Measurements from ENCODE around the gene GAA. TPM values are rescaled to one million over a fixed set of nuclear protein-coding genes. Genes with fewer than 3 reads are reported as not detected.

GAA gene
- total and polyA plus RNA-seq, 2 of the 13 experiments (the other 11 are each of a cell fraction or from before 2014, with no cell fraction given): 21.6 to 36.4 TPM

GRCh38 chr17:80096561-80097021, 4.8 kb upstream of the GAA start:
- H3K4me1 ChIP-seq (ENCODE audit: insufficient read depth, low read length): peaks cover 42% of the 10 kb centered on the region
- H3K4me2 ChIP-seq (ENCODE audit: low read depth, low read length): no peak overlapping the region
- no peaks in the 10 kb centered on the region for H3K9me3 ChIP-seq (ENCODE audit: low read length)
- intact Hi-C loops (cut with micrococcal nuclease; ENCODE audit: unreplicated experiment): no loop called here
- H3K4me3 ChIP-seq (replicated peaks in 1 of 3; ENCODE audit: insufficient read depth in 1 of 3, low read depth in 2 of 3, low read length in 3 of 3): no peak overlapping the region
- ChIA-PET CTCF (ENCODE audit: low intra/inter-chr PET ratio, low total read pairs) (no interaction called here), POLR2A (no interaction called here)
- H3K27me3 ChIP-seq (ENCODE audit: control insufficient read depth in 1 of 2, insufficient read depth in 2 of 2, low read length in 2 of 2): peaks cover 5 to 50% of the 10 kb centered on the region in 2 experiments; a peak in 4 of 5 replicates
- BruUV-seq (replicated peaks): no TSS peak
- in situ Hi-C loops (cut with HindIII; ENCODE audit: extremely low pct_ligation_motif_present, low pct_unique_long_range_greater_than_20kb): no loop called here
- TF ChIP-seq LBX2 (CRISPR knock-in tag; IDR thresholded peaks at IDR 0.05; ENCODE audit: borderline replicate concordance): no peak
- TF ChIP-seq DNMT1 (CRISPR knock-in tag; IDR thresholded peaks at IDR 0.05): no peak
- no peak for TF ChIP-seq HDAC6 (IDR thresholded peaks at IDR 0.05; ENCODE audit: low read depth, low read length)
- no peak for TF ChIP-seq RAD51 (IDR thresholded peaks at IDR 0.05; ENCODE audit: borderline replicate concordance)
- no peak for TF ChIP-seq HOXA7 (CRISPR knock-in tag; IDR thresholded peaks at IDR 0.05)
- TF ChIP-seq RARG (CRISPR knock-in tag; IDR thresholded peaks at IDR 0.05; ENCODE audit: low read depth): no peak
- TF ChIP-seq NFAT5 (CRISPR knock-in tag; IDR thresholded peaks at IDR 0.05): no peak
- TF ChIP-seq ZNF768 (CRISPR knock-in tag; IDR thresholded peaks at IDR 0.05): no peak
- no peak for TF ChIP-seq SNAI1 (CRISPR knock-in tag; IDR thresholded peaks at IDR 0.05; ENCODE audit: borderline replicate concordance)
- no peak for TF ChIP-seq JUN (CRISPR knock-in tag; IDR thresholded peaks at IDR 0.05)
- TF ChIP-seq PBX3 (CRISPR knock-in tag; IDR thresholded peaks at IDR 0.05; ENCODE audit: borderline replicate concordance): no peak
- no peak for TF ChIP-seq ELK4 (CRISPR knock-in tag; IDR thresholded peaks at IDR 0.05; ENCODE audit: borderline replicate concordance)
- TF ChIP-seq SAP130 (CRISPR knock-in tag; IDR thresholded peaks at IDR 0.05; ENCODE audit: low read depth): no peak
- no peak for TF ChIP-seq CSRNP2 (CRISPR knock-in tag; conservative IDR thresholded peaks at IDR 0.05; ENCODE audit: low read depth)
- H3K27ac ChIP-seq (ENCODE audit: extremely low read length, insufficient read depth, low read length): no peak overlapping the region
- DNase-seq (ENCODE audit: low spot score) (no peak), ATAC-seq (no peak), FAIRE-seq (no peak)
- H4K20me1 ChIP-seq (ENCODE audit: insufficient read depth, low read length): no peaks in the 10 kb centered on the region
- H3K9ac ChIP-seq (ENCODE audit: insufficient read depth, low read depth, low read length): no peak overlapping the region
- peaks cover 1% of the 10 kb centered on the region for H3K79me2 ChIP-seq (ENCODE audit: insufficient read depth, low read length)
- 47% methylated on average over 12 of the region's 12 CpGs for WGBS (ENCODE audit: low lambda C conversion rate)
- H2AFZ ChIP-seq (ENCODE audit: low read length): no peak overlapping the region
- no peaks in the 10 kb centered on the region for H3K36me3 ChIP-seq (replicated peaks in 1 of 2; ENCODE audit: control insufficient read depth in 1 of 2, insufficient read depth in 2 of 2, low read length in 2 of 2)

Data from HepG2 (cell line).